ENCODE measurements around the gene SLMAP.
"Not testable (repeated sequence)": the region's sequence is repeated elsewhere in the genome, so short reads cannot be mapped to it uniquely, and the experiment has no call there.

Gene SLMAP

GRCh38 chr3:57788624-57789018 is 32.5 kb downstream of the SLMAP start:
- in situ Hi-C loops (cut with MboI; ENCODE audit: low sequenced_read_pairs) = no loop called here

- in situ Hi-C loops (cut with MboI; ENCODE audit: low sequenced_read_pairs) = no loop called here
Measured at GRCh38 chr3:57791245-57791644, 35.1 kb downstream of the SLMAP start.

GRCh38 chr3:57792198-57792597 is 36.1 kb downstream of the SLMAP start:
- in situ Hi-C loops (cut with MboI; ENCODE audit: low sequenced_read_pairs) = no loop called here

GRCh38 chr3:57793737-57794187 is 37.7 kb downstream of the SLMAP start:
- in situ Hi-C loops (cut with MboI; ENCODE audit: low sequenced_read_pairs) = no loop called here

GRCh38 chr3:57794501-57794900 is 38.4 kb downstream of the SLMAP start:
- in situ Hi-C loops (cut with MboI; ENCODE audit: low sequenced_read_pairs) = no loop called here

GRCh38 chr3:57794951-57795350 is 38.8 kb downstream of the SLMAP start:
- in situ Hi-C loops (cut with MboI; ENCODE audit: low sequenced_read_pairs) = no loop called here

GRCh38 chr3:57796261-57796660 is 40.2 kb downstream of the SLMAP start:
- in situ Hi-C loops (cut with MboI; ENCODE audit: low sequenced_read_pairs) = no loop called here

- in situ Hi-C loops (cut with MboI; ENCODE audit: low sequenced_read_pairs) = no loop called here
Measured at GRCh38 chr3:57797701-57798487, 41.8 kb downstream of the SLMAP start.

- in situ Hi-C loops (cut with MboI; ENCODE audit: low sequenced_read_pairs) = no loop called here
Measured at GRCh38 chr3:57803647-57804081, 47.6 kb downstream of the SLMAP start.

GRCh38 chr3:57805266-57805665 is 49.2 kb downstream of the SLMAP start:
- in situ Hi-C loops (cut with MboI; ENCODE audit: low sequenced_read_pairs) = no loop called here

GRCh38 chr3:57805674-57806073 is 49.6 kb downstream of the SLMAP start:
- in situ Hi-C loops (cut with MboI; ENCODE audit: low sequenced_read_pairs) = no loop called here

GRCh38 chr3:57806195-57806594 is 50.1 kb downstream of the SLMAP start:
- in situ Hi-C loops (cut with MboI; ENCODE audit: low sequenced_read_pairs) = not testable (repeated sequence)

GRCh38 chr3:57808961-57809608 is 53.0 kb downstream of the SLMAP start:
- in situ Hi-C loops (cut with MboI; ENCODE audit: low sequenced_read_pairs) = no loop called here

- in situ Hi-C loops (cut with MboI; ENCODE audit: low sequenced_read_pairs) = no loop called here
Measured at GRCh38 chr3:57809609-57809968, 53.5 kb downstream of the SLMAP start.

- in situ Hi-C loops (cut with MboI; ENCODE audit: low sequenced_read_pairs) = no loop called here
Measured at GRCh38 chr3:57810048-57810447, 53.9 kb downstream of the SLMAP start.

- in situ Hi-C loops (cut with MboI; ENCODE audit: low sequenced_read_pairs) = no loop called here
Measured at GRCh38 chr3:57810471-57811137, 54.5 kb downstream of the SLMAP start.

- in situ Hi-C loops (cut with MboI; ENCODE audit: low sequenced_read_pairs) = no loop called here
Measured at GRCh38 chr3:57815036-57815435, 58.9 kb downstream of the SLMAP start.

GRCh38 chr3:57816471-57817095 is 60.5 kb downstream of the SLMAP start:
- in situ Hi-C loops (cut with MboI; ENCODE audit: low sequenced_read_pairs) = no loop called here

GRCh38 chr3:57818772-57819171 is 62.7 kb downstream of the SLMAP start:
- in situ Hi-C loops (cut with MboI; ENCODE audit: low sequenced_read_pairs) = no loop called here

- in situ Hi-C loops (cut with MboI; ENCODE audit: low sequenced_read_pairs) = no loop called here
Measured at GRCh38 chr3:57820479-57820878, 64.4 kb downstream of the SLMAP start.

- in situ Hi-C loops (cut with MboI; ENCODE audit: low sequenced_read_pairs) = no loop called here
Measured at GRCh38 chr3:57821765-57822164, 65.7 kb downstream of the SLMAP start.
